Measurements from ENCODE around the gene CDADC1.

- peak; percentile 58 for TF ChIP-seq CTCF (IDR thresholded peaks at IDR 0.05; ENCODE audit: insufficient read depth, low read length)
- no peak for TF ChIP-seq REST (IDR thresholded peaks at IDR 0.05; ENCODE audit: insufficient replicate concordance, low read depth)
- no peak for TF ChIP-seq POLR2AphosphoS5 (IDR thresholded peaks at IDR 0.05; ENCODE audit: low read depth)
Measured at GRCh38 chr13:49240017-49240416, 7.7 kb upstream of the CDADC1 start.
